MCF 10A (cell line): ENCODE measurements around the gene LRCH3. TPM values are rescaled to one million over a fixed set of nuclear protein-coding genes. Genes with fewer than 3 reads are reported as not detected.
"Not testable (repeated sequence)": the region's sequence is repeated elsewhere in the genome, so short reads cannot be mapped to it uniquely, and the experiment has no call there.

Experiments used
- BruUV-seq: library from RNA; stranded (reverse); fragments of 400-500 nt; replicated peaks from 2 replicates; lab custom pipeline; 2021; lab: Mats Ljungman, UMichigan
- CTCF ChIA-PET: fragments of 300-600 bp; sonication (Branson Sonifier 250); formaldehyde crosslinking; extraction: SDS; loops from one replicate; lab custom pipeline; 2021; ENCODE audit warnings: antibody characterized with exemption, inconsistent platforms; lab: Yijun Ruan, JAX
- POLR2A ChIA-PET: fragments of 300-600, 350-650 bp; sonication (Branson Sonifier 250); formaldehyde crosslinking; extraction: SDS; loops from one replicate; lab custom pipeline; 2020; ENCODE audit warnings: antibody characterized with exemption, inconsistent platforms; lab: Yijun Ruan, JAX
- DNase-seq: peaks from one replicate; pipeline ENCODE4 v3.0.0-alpha.2; 2018; ENCODE audit not compliant: unreplicated experiment
- H3K27ac Mint-ChIP-seq: one replicate; pipeline ENCODE4 v1.8.0; 2022; ENCODE audit warnings: mild to moderate bottlenecking, low read depth, mixed read lengths; ENCODE audit not compliant: unreplicated experiment
- H3K27me3 Mint-ChIP-seq: one replicate; pipeline ENCODE4 v1.8.0; 2022; ENCODE audit warnings: mixed read lengths; ENCODE audit not compliant: insufficient read depth, unreplicated experiment
- H3K36me3 Mint-ChIP-seq: one replicate; pipeline ENCODE4 v1.8.0; 2022; ENCODE audit warnings: mild to moderate bottlenecking, moderate library complexity, mixed read lengths; ENCODE audit not compliant: insufficient read depth, unreplicated experiment
- H3K4me1 Mint-ChIP-seq: one replicate; pipeline ENCODE4 v1.8.0; 2022; ENCODE audit warnings: mixed read lengths; ENCODE audit not compliant: insufficient read depth, unreplicated experiment
- H3K4me3 Mint-ChIP-seq: one replicate; pipeline ENCODE4 v1.8.0; 2022; ENCODE audit warnings: mild to moderate bottlenecking, moderate library complexity, mixed read lengths; ENCODE audit not compliant: unreplicated experiment
- H3K9me3 Mint-ChIP-seq: one replicate; pipeline ENCODE4 v1.8.0; 2022; ENCODE audit warnings: mixed read lengths; ENCODE audit not compliant: unreplicated experiment
- CTCF ChIP-seq: fragments of 200-600 bp; IDR thresholded peaks from one replicate; pipeline ENCODE4 v1.8.0; 2022; ENCODE audit warnings: antibody characterized with exemption, mild to moderate bottlenecking; ENCODE audit not compliant: unreplicated experiment
- intact Hi-C: fragments of 100-400 bp; cut with micrococcal nuclease; formaldehyde crosslinking; loops from 2 replicates; pipeline ENCODE4 v1.14.1; 2022
- total RNA-seq: library from RNA; stranded (reverse); gene quantifications from 2 replicates; pipeline ENCODE4 v1.2.3, GENCODE V29; 2022

The LRCH3 gene
- total RNA-seq, 1 experiment from 2014 or later = 58.8 TPM

- no peak for TF ChIP-seq CTCF
- intact Hi-C loops = no loop called here
- Mint-ChIP-seq H3K36me3 (peaks cover 48% of the 10 kb centered on the region), H3K27me3 (no peaks in the 10 kb centered on the region), H3K9me3 (no peaks in the 10 kb centered on the region), H3K4me3 (no peak overlapping the region), H3K27ac (no peak overlapping the region), H3K4me1 (no peaks in the 10 kb centered on the region)
- BruUV-seq = no TSS peak
- CTCF ChIA-PET = interaction anchor here (0.9 kb wide), 1 partner anchor 9 kb away, joined by 5 read pairs; no protein-coding TSS in a partner anchor
- DNase-seq = no peak
- POLR2A ChIA-PET = no interaction called here
Measured at GRCh38 chr3:197882586-197882985, 91.5 kb downstream of the LRCH3 start.

- no peaks in the 10 kb centered on the region for H3K27me3 Mint-ChIP-seq
- no peak overlapping the region for H3K27ac Mint-ChIP-seq
- no peaks in the 10 kb centered on the region for H3K4me1 Mint-ChIP-seq
- H3K4me3 Mint-ChIP-seq = no peak overlapping the region
- no TSS peak for BruUV-seq
- H3K36me3 Mint-ChIP-seq = peaks cover 39% of the 10 kb centered on the region
- CTCF ChIA-PET = no interaction called here
- no peaks in the 10 kb centered on the region for H3K9me3 Mint-ChIP-seq
- POLR2A ChIA-PET = interaction anchor here (0.7 kb wide), 1 partner anchor 27 kb away, joined by 3 read pairs; no protein-coding TSS in a partner anchor
- no peak for TF ChIP-seq CTCF
- intact Hi-C loops = no loop called here
- DNase-seq = no peak
Measured at GRCh38 chr3:197883541-197883940, 92.5 kb downstream of the LRCH3 start.

- H3K27me3 Mint-ChIP-seq, BruUV-seq, H3K27ac Mint-ChIP-seq, DNase-seq, intact Hi-C loops, H3K4me3 Mint-ChIP-seq, H3K9me3 Mint-ChIP-seq, H3K4me1 Mint-ChIP-seq: not testable (repeated sequence)
- H3K36me3 Mint-ChIP-seq = peaks cover 33% of the 10 kb centered on the region
- ChIA-PET CTCF (interaction anchor here (0.7 kb wide), 1 partner anchor 59 kb away, joined by 3 read pairs; no protein-coding TSS in a partner anchor), POLR2A (interaction anchor here (0.7 kb wide), 1 partner anchor 28 kb away, joined by 3 read pairs; no protein-coding TSS in a partner anchor)
Measured at GRCh38 chr3:197884330-197884729, 93.3 kb downstream of the LRCH3 start.

- peaks cover 23% of the 10 kb centered on the region for H3K36me3 Mint-ChIP-seq
- H3K4me1 Mint-ChIP-seq, H3K4me3 Mint-ChIP-seq, H3K9me3 Mint-ChIP-seq, DNase-seq, H3K27me3 Mint-ChIP-seq, H3K27ac Mint-ChIP-seq, POLR2A ChIA-PET, intact Hi-C loops, BruUV-seq: not testable (repeated sequence)
- CTCF ChIA-PET = interaction anchor here (0.7 kb wide), 1 partner anchor 56 kb away, joined by 3 read pairs; no protein-coding TSS in a partner anchor
Measured at GRCh38 chr3:197886052-197886451, 95.0 kb downstream of the LRCH3 start.

GRCh38 chr3:197887430-197888053, 96.5 kb downstream of the LRCH3 start:
- H3K4me3 Mint-ChIP-seq, H3K4me1 Mint-ChIP-seq, intact Hi-C loops, H3K27me3 Mint-ChIP-seq, H3K27ac Mint-ChIP-seq, BruUV-seq, DNase-seq, H3K9me3 Mint-ChIP-seq: not testable (repeated sequence)
- CTCF ChIA-PET = interaction anchor here (0.6 to 1.1 kb wide), 2 partner anchors 24 to 55 kb away, joined by 3 to 4 read pairs; no protein-coding TSS in a partner anchor
- H3K36me3 Mint-ChIP-seq = peaks cover 17% of the 10 kb centered on the region
- POLR2A ChIA-PET = interaction anchor here (1.1 kb wide), 1 partner anchor 33 kb away, joined by 3 read pairs; no protein-coding TSS in a partner anchor
